ENCODE results near the gene E4F1. TPM values are rescaled to one million over a fixed set of nuclear protein-coding genes. Genes with fewer than 3 reads are reported as not detected.
"Not testable (repeated sequence)": the region's sequence is repeated elsewhere in the genome, so short reads cannot be mapped to it uniquely, and the experiment has no call there.

The E4F1 gene
- polyA plus RNA-seq, 2 donors, result 19.9 to 31.0 TPM

DNA sequence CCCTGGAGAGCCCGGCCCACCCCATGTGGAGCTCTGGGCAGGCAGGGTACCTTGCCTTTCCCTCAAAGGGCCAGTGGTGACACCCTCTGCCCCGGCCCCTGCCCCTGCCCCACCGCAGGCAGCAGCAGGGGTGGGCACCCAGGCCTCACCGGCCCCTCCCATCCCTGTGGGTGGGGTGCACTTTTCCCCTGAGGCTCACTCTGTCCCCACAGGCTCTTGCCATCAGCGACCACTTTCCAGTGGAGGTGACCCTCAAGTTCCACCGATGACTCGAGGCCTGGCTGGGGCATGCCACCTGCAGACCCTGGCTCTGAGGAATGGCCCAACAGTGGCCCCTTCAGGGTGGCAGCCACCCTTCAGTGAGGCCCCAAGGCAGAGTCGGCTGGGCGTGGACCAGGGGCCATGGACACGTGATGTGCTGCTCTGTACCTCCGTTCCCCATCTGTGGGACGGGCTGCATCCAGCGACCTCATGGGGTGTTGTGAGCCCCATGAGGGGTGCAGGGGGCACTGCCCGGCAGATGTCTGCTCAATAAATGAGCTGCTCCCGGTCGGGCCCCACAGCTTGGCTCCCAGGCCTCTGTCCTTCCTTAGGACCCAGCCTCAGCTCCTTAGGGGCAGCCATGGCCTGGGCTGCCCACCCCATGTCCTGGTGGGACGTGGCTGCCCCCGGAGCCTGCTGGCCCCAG lies 14.9 kb downstream of the E4F1 start:
- Histone ChIP-seq H3K36me3 (ENCODE audit: control insufficient read depth in 2 of 2, insufficient read depth in 2 of 2, low read length in 1 of 2) (peaks cover 9 to 38% of the 10 kb centered on the region in 2 donors), H3K27ac (ENCODE audit: low read depth in 2 of 2, low read length in 1 of 2) (no peak overlapping the region), H3K27me3 (ENCODE audit: control insufficient read depth in 1 of 2, insufficient read depth in 2 of 2, low read length in 2 of 2) (peaks cover 0 to 10% of the 10 kb centered on the region in 2 donors), H3K4me1 (ENCODE audit: control insufficient read depth in 2 of 2, insufficient read depth in 2 of 2, low read length in 1 of 2) (peaks cover 6 to 23% of the 10 kb centered on the region in 2 donors), H3K9me3 (ENCODE audit: control insufficient read depth in 2 of 2, insufficient read depth in 1 of 2, low read depth in 1 of 2, low read length in 1 of 2) (no peaks in the 10 kb centered on the region), H3K4me3 (ENCODE audit: low read depth in 1 of 2, low read length in 2 of 2) (no peak overlapping the region)
- 54% methylated on average over 18 of the region's 18 CpGs for WGBS, 2 donors

DNA sequence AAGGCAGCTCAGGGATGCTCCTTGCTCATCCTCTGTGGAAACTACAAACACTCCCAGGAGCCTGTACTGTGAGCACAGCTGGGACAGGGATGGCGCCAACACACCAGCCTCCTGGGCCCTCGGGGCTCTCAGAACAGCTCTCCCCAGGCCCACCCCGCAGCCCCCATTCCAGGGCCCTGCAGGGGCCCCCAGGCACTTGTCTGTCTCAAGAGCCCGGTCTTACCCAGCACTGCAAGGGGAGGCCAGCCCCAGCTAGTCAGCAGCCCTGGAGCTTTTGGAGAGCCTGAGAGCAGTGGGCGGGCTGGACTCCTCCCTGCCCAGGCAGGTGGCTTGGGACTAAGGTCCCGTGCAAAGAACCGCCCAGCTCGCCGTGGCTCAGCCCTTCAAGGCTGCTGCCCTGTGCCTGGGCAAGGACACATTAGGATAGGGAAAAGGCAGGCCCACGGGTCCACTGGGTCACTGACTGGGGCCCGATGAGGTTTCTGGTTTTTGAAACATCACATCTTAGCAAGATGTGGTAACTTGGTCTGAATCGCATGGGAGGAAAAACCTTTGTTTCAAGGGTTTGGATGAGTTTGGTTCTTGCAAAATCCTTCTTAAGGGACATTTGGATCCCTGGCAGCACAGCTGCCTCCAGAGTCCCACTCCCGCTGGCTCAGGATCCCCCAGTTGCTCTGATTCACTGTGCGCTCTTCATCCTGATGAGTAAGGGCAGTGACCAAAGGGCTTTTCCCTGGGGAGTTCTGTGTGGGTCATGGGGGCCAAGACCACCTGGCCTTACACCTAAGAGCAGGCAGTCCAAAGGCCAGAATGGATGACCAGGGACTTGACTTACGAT lies 15.7 kb downstream of the E4F1 start:
- H3K27me3 ChIP-seq (ENCODE audit: control insufficient read depth in 1 of 2, insufficient read depth in 2 of 2, low read length in 2 of 2), result peaks cover 0 to 10% of the 10 kb centered on the region in 2 donors
- H3K4me1 ChIP-seq (ENCODE audit: control insufficient read depth in 2 of 2, insufficient read depth in 2 of 2, low read length in 1 of 2), result peaks cover 6 to 23% of the 10 kb centered on the region in 2 donors
- H3K4me3 ChIP-seq (ENCODE audit: low read depth in 1 of 2, low read length in 2 of 2), result no peak overlapping the region
- no peak overlapping the region for H3K27ac ChIP-seq (ENCODE audit: low read depth in 2 of 2, low read length in 1 of 2)
- peaks cover 7 to 37% of the 10 kb centered on the region in 2 donors for H3K36me3 ChIP-seq (ENCODE audit: control insufficient read depth in 2 of 2, insufficient read depth in 2 of 2, low read length in 1 of 2)
- no peaks in the 10 kb centered on the region for H3K9me3 ChIP-seq (ENCODE audit: control insufficient read depth in 2 of 2, insufficient read depth in 1 of 2, low read depth in 1 of 2, low read length in 1 of 2)
- WGBS, 2 donors, result 62 to 64% methylated on average over 15 of the region's 15 CpGs

- peaks cover 11 to 36% of the 10 kb centered on the region in 2 donors for H3K36me3 ChIP-seq (ENCODE audit: control insufficient read depth in 2 of 2, insufficient read depth in 2 of 2, low read length in 1 of 2)
- H3K9me3 ChIP-seq (ENCODE audit: control insufficient read depth in 2 of 2, insufficient read depth in 1 of 2, low read depth in 1 of 2, low read length in 1 of 2), result not testable (repeated sequence)
- WGBS, 2 donors, result 61 to 71% methylated on average over 9 of the region's 9 CpGs
Observed at GRCh38 chr16:2240331-2240730, 16.9 kb downstream of the E4F1 start.

DNA sequence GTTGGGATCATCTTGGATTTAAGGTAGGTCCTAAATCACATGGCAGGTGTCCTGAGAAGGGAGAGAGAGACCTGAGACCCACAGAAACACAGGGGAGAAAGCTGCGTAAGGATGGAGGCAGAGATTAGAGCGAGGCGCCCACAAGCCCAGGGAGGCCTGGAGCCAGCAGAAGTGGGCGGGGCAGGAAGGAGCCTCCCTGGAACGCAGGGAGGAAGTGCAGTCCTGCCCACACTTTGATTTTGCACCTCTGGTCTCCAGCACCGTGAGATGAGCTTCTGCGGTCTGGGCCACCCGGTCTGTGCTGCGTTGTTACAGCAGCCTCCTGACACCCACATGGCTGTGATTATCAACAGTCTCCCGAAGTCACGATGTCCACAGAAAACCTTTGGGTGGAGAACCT lies 19.2 kb downstream of the E4F1 start:
- WGBS, 2 donors, result 72 to 81% methylated on average over 11 of the region's 11 CpGs
- H3K9me3 ChIP-seq (ENCODE audit: control insufficient read depth in 2 of 2, insufficient read depth in 1 of 2, low read depth in 1 of 2, low read length in 1 of 2), result no peaks in the 10 kb centered on the region
- H3K4me1 ChIP-seq (ENCODE audit: control insufficient read depth in 2 of 2, insufficient read depth in 2 of 2, low read length in 1 of 2), result peaks cover 0 to 9% of the 10 kb centered on the region in 2 donors
- peaks cover 16 to 37% of the 10 kb centered on the region in 2 donors for H3K36me3 ChIP-seq (ENCODE audit: control insufficient read depth in 2 of 2, insufficient read depth in 2 of 2, low read length in 1 of 2)
- no peak overlapping the region for H3K4me3 ChIP-seq (ENCODE audit: low read depth in 1 of 2, low read length in 2 of 2)
- no peaks in the 10 kb centered on the region for H3K27me3 ChIP-seq (ENCODE audit: control insufficient read depth in 1 of 2, insufficient read depth in 2 of 2, low read length in 2 of 2)
- no peak overlapping the region for H3K27ac ChIP-seq (ENCODE audit: low read depth in 2 of 2, low read length in 1 of 2)

More at GRCh38 chr16:2240331-2240730, 16.9 kb downstream of the E4F1 start:
- H3K27ac ChIP-seq (ENCODE audit: low read depth in 2 of 2, low read length in 1 of 2); H3K27me3 ChIP-seq (ENCODE audit: control insufficient read depth in 1 of 2, insufficient read depth in 2 of 2, low read length in 2 of 2); H3K4me3 ChIP-seq (ENCODE audit: low read depth in 1 of 2, low read length in 2 of 2): not testable (repeated sequence)
- H3K4me1 ChIP-seq (ENCODE audit: control insufficient read depth in 2 of 2, insufficient read depth in 2 of 2, low read length in 1 of 2), result peaks cover 6 to 26% of the 10 kb centered on the region in 2 donors

GRCh38 chr16:2243031-2243528 lies 19.7 kb downstream of the E4F1 start:
- Histone ChIP-seq H3K4me3 (ENCODE audit: low read depth in 1 of 2, low read length in 2 of 2) (no peak overlapping the region), H3K4me1 (ENCODE audit: control insufficient read depth in 2 of 2, insufficient read depth in 2 of 2, low read length in 1 of 2) (peaks cover 0 to 5% of the 10 kb centered on the region in 2 donors), H3K9me3 (ENCODE audit: control insufficient read depth in 2 of 2, insufficient read depth in 1 of 2, low read depth in 1 of 2, low read length in 1 of 2) (no peaks in the 10 kb centered on the region), H3K36me3 (ENCODE audit: control insufficient read depth in 2 of 2, insufficient read depth in 2 of 2, low read length in 1 of 2) (peaks cover 16 to 36% of the 10 kb centered on the region in 2 donors), H3K27ac (ENCODE audit: low read depth in 2 of 2, low read length in 1 of 2) (no peak overlapping the region), H3K27me3 (ENCODE audit: control insufficient read depth in 1 of 2, insufficient read depth in 2 of 2, low read length in 2 of 2) (no peaks in the 10 kb centered on the region)
- WGBS, 2 donors, result 93 to 99% methylated on average over 19 of the region's 19 CpGs

DNA sequence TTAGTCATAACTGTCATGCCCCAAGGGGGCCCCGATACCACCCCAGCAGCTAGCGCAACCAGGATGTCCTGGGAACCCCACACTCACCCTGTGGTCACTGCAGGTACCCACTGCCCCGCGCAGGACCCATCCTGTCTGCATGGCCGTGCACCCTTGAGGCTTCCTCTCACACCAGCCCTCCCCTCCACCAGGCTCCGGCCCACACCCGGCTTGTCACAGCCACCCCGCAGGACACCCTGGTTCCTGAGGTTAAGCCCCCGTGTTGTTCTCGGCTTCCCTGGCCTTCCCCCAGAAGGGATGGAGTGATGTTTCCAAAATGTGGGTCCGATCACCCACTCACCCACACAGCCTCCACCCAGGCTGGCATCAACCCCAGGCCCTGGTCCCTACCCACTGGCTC lies 20.4 kb downstream of the E4F1 start:
- Histone ChIP-seq H3K9me3 (ENCODE audit: control insufficient read depth in 2 of 2, insufficient read depth in 1 of 2, low read depth in 1 of 2, low read length in 1 of 2) (no peaks in the 10 kb centered on the region), H3K4me1 (ENCODE audit: control insufficient read depth in 2 of 2, insufficient read depth in 2 of 2, low read length in 1 of 2) (peaks cover 0 to 5% of the 10 kb centered on the region in 2 donors), H3K27ac (ENCODE audit: low read depth in 2 of 2, low read length in 1 of 2) (no peak overlapping the region), H3K27me3 (ENCODE audit: control insufficient read depth in 1 of 2, insufficient read depth in 2 of 2, low read length in 2 of 2) (no peaks in the 10 kb centered on the region), H3K36me3 (ENCODE audit: control insufficient read depth in 2 of 2, insufficient read depth in 2 of 2, low read length in 1 of 2) (peaks cover 16 to 36% of the 10 kb centered on the region in 2 donors), H3K4me3 (ENCODE audit: low read depth in 1 of 2, low read length in 2 of 2) (no peak overlapping the region)
- WGBS, 2 donors, result 93 to 95% methylated on average over 11 of the region's 11 CpGs

GRCh38 chr16:2244301-2244700 lies 20.9 kb downstream of the E4F1 start:
- peaks cover 0 to 5% of the 10 kb centered on the region in 2 donors for H3K4me1 ChIP-seq (ENCODE audit: control insufficient read depth in 2 of 2, insufficient read depth in 2 of 2, low read length in 1 of 2)
- no peaks in the 10 kb centered on the region for H3K27me3 ChIP-seq (ENCODE audit: control insufficient read depth in 1 of 2, insufficient read depth in 2 of 2, low read length in 2 of 2)
- H3K9me3 ChIP-seq (ENCODE audit: control insufficient read depth in 2 of 2, insufficient read depth in 1 of 2, low read depth in 1 of 2, low read length in 1 of 2), result no peaks in the 10 kb centered on the region
- H3K4me3 ChIP-seq (ENCODE audit: low read depth in 1 of 2, low read length in 2 of 2), result no peak overlapping the region
- 78 to 81% methylated on average over 17 of the region's 17 CpGs for WGBS, 2 donors
- H3K36me3 ChIP-seq (ENCODE audit: control insufficient read depth in 2 of 2, insufficient read depth in 2 of 2, low read length in 1 of 2), result peaks cover 16 to 36% of the 10 kb centered on the region in 2 donors
- H3K27ac ChIP-seq (ENCODE audit: low read depth in 2 of 2, low read length in 1 of 2), result no peak overlapping the region

DNA sequence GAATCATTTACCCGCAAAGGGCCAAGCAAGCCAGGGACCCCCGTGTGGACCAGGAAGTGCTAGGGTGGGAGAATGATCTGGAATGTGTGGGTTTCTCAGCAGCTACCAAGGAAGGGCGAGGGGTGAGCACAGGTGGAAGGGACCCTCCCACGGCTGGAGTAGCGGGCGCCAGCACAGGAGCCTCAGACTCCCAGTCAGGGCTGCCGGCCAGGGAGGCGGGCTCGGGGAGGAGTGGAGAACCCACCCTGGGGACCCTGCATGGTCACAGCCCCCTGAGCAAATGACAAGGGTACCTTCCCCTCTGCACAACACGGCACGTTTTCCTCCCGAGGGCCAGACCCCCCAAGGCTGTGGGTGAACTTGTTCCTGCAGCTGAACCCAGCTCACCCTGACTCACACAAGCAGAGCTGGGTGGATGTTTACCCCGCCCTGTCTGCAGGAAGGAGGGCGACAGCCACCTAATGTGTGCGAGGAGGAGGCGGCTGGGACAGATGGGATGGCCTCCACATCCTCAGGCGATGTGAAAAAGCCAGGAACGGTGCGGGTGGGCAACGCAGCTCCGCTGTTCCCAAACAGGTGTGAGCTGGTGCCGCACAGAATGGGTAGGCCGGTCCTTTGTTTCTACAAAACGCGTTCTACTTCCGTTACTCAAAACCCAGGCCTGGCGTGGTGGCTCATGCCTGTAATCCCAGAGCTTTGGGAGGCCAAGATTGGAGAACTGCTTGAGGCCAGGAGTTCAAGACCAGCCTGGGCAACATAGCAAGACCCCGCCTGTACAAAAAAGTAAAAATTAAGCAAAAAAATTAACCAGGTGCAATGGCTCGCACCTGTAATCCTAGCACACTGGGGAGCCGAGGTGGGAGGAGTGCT lies 21.8 kb downstream of the E4F1 start:
- Histone ChIP-seq H3K4me3 (ENCODE audit: low read depth in 1 of 2, low read length in 2 of 2) (no peak overlapping the region), H3K36me3 (ENCODE audit: control insufficient read depth in 2 of 2, insufficient read depth in 2 of 2, low read length in 1 of 2) (peaks cover 16 to 36% of the 10 kb centered on the region in 2 donors)
- 89 to 93% methylated on average over 30 of the region's 30 CpGs for WGBS, 2 donors

DNA sequence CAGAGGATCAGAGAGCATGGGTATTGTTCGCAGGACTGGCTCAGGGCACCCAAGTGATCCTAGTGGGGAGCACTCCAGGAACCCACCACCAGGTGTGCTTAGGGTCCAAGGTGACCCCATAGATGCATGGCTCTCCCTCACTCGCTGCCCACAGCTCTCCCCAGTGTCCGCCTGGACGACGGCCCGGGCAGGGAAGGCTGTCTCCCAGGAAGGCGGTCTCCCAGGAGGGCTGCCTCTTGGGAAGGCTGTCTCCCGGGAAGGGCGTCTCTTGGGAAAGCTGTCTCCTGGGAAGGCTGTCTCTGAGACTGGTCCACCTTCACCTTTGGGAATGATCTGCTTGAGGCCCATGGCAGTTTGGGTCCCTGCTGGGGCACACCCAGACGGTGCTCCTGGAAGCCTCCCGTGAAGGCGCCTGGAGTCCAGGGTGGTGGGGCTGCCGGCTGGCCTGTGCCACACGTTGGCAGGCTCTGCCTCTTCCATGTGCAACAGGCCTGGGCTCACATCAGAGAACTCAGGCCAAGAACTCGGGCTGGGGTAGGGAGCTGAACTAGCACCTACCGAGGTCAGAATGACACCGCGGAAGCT lies 23.0 kb downstream of the E4F1 start:
- H3K27me3 ChIP-seq (ENCODE audit: control insufficient read depth in 1 of 2, insufficient read depth in 2 of 2, low read length in 2 of 2), result no peaks in the 10 kb centered on the region
- 88 to 91% methylated on average over 18 of the region's 18 CpGs for WGBS, 2 donors
- no peak overlapping the region for H3K27ac ChIP-seq (ENCODE audit: low read depth in 2 of 2, low read length in 1 of 2)
- peaks cover 0 to 7% of the 10 kb centered on the region in 2 donors for H3K4me1 ChIP-seq (ENCODE audit: control insufficient read depth in 2 of 2, insufficient read depth in 2 of 2, low read length in 1 of 2)
- no peak overlapping the region for H3K4me3 ChIP-seq (ENCODE audit: low read depth in 1 of 2, low read length in 2 of 2)
- peaks cover 16 to 36% of the 10 kb centered on the region in 2 donors for H3K36me3 ChIP-seq (ENCODE audit: control insufficient read depth in 2 of 2, insufficient read depth in 2 of 2, low read length in 1 of 2)
- no peaks in the 10 kb centered on the region for H3K9me3 ChIP-seq (ENCODE audit: control insufficient read depth in 2 of 2, insufficient read depth in 1 of 2, low read depth in 1 of 2, low read length in 1 of 2)

More for the DNA sequence above, 21.8 kb downstream of the E4F1 start:
- Histone ChIP-seq H3K27ac (ENCODE audit: low read depth in 2 of 2, low read length in 1 of 2) (no peak overlapping the region), H3K9me3 (ENCODE audit: control insufficient read depth in 2 of 2, insufficient read depth in 1 of 2, low read depth in 1 of 2, low read length in 1 of 2) (no peaks in the 10 kb centered on the region), H3K27me3 (ENCODE audit: control insufficient read depth in 1 of 2, insufficient read depth in 2 of 2, low read length in 2 of 2) (no peaks in the 10 kb centered on the region), H3K4me1 (ENCODE audit: control insufficient read depth in 2 of 2, insufficient read depth in 2 of 2, low read length in 1 of 2) (peaks cover 0 to 6% of the 10 kb centered on the region in 2 donors)

Measured in esophagus (tissue), 2 donors.